GM20431 (cell line): ENCODE measurements around the gene NHEJ1.

Experiments used
- in situ Hi-C: fragments of 300-500 bp; cut with MseI, MboI; formaldehyde crosslinking; loops from one replicate; pipeline ENCODE4 v1.15.0; 2020; ENCODE audit warnings: low sequenced_read_pairs; ENCODE audit not compliant: unreplicated experiment

The NHEJ1 gene

DNA sequence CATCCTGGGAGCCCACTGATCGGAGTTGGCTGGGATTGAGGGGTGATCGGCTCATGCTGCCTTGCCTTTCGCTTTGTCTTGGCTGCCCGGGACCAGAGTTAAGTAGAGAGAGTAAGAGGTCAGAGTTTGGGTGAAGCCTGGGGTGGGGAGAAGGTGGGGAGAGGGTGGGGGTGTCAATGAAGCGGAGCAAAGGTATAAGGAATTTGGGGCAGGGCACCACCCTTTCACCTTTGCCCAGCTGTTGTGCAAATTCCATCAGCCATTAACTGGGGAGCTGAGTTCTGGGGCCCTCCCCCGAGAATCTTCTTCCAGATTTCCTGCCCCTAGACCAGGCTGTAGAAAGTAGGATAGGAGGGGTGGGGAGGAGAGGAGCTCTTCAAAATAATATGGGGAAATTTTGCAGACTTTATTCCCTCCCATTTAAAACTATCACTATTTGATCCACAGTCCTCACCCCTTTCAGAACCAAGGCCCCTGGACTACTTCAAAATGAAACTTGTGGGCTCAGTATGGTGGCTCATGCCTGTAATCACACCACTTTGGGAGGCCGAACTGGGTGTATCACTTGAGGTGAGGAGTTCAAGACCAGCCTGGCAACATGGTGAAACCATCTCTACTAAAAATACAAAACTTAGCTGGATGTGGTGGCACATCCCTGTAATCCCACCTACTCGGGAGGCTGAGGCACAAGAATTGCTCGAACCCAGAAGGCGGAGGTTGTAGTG is 9.5 kb upstream of the NHEJ1 start, which contains the start of gene SLC23A3:
Gene SLC23A3, minus strand, starts transcription at position 100 of the 725 bp plus-strand sequence. Its CDS starts 45 bp downstream, at position 55.
- in situ Hi-C loops = no loop called here

GRCh38 chr2:219168932-219169331 is 8.3 kb upstream of the NHEJ1 start:
- in situ Hi-C loops = no loop called here

DNA sequence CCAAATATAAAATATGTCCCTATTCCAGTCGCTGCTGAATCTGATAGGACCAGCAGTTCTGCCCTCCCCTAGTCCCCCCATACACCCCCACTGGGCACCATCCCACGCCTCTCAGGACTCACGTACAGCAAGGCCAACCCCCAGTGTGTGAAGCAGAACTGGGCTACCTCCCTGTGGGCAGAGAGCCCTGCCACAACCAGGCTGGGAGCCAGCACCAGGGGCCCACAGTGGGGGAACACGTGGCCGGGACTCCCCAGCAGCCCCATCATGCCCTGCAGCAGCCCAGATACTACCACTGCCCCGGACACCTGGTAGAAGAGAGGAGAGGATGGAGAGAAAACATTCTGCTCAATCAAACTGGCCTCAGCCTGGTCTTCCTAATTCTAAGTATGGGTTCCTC is 7.9 kb upstream of the NHEJ1 start:
- in situ Hi-C loops = no loop called here

GRCh38 chr2:219167997-219168396 is 7.4 kb upstream of the NHEJ1 start:
- in situ Hi-C loops = no loop called here

- in situ Hi-C loops = no loop called here
Observed at GRCh38 chr2:219165058-219165911, 4.7 kb upstream of the NHEJ1 start.

GRCh38 chr2:219163156-219163555 is 2.5 kb upstream of the NHEJ1 start:
- in situ Hi-C loops = no loop called here

GRCh38 chr2:219161097-219161496 is 482 bp upstream of the NHEJ1 start:
- in situ Hi-C loops = no loop called here

DNA sequence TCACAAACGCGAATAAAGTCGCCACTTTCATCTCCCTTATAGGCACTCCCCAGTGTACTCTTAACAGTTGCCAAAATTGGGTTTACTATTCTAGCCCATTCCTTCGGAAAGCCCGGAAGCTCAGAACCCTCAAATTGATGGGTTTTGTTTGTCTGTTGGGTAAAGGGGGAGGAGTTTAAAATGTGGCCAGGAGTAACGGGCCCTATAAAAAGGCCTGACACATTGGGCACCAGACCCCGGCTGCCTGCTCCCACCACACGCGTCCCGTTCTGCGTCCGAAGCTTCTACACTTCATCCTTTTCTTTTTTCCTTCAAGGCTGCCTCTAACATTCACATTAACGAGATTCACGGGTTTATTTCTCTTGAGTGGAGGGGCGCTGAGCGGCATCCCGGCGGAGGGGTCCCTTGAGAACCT is 837 bp downstream of the NHEJ1 start:
- in situ Hi-C loops = loop anchor here (10.0 kb wide), 1 partner anchor 145 kb away; the partner anchor contains the start of gene PTPRN

DNA sequence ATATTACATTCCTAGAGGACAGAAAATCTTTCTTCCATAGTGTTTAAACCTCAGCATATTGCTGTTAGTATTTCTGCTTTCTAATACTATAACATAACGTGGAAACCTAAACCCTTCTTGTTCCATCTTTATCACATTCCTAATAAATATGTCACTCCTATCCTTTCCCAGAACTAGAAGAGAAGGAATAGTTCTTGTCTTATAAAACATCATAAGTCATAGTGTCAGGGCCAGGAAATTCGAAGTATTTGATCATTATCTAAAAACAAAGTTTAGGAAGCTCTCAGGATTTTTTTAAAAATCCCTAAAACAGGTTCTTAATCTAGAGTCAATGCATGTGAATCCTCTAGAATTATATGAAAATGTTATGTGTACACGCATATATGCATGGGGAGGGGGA is 2.0 kb downstream of the NHEJ1 start:
- in situ Hi-C loops = loop anchor here (10.0 kb wide), 1 partner anchor 146 kb away; the partner anchor contains the start of gene PTPRN

DNA sequence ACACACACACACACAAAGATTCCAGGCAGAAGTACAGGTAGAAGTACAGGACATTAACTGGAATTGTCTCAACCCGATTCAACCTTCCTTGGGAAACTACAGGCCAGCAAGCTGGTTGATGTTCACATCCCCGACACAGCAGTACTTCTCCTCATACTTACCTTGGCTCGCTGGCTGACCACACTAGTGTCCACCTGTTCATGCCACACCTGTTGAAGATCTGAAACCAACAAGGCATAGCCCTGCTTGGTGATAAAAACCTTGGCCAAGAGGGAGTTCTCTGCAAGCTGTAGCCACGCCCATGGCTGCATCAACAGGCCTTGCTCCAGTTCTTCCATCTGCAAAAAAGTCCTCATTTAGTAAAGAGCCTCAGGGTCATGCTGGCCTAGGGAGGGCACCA is 2.6 kb downstream of the NHEJ1 start:
- in situ Hi-C loops = loop anchor here (10.0 kb wide), 1 partner anchor 147 kb away; the partner anchor contains the start of gene PTPRN

GRCh38 chr2:219157396-219157795 is 3.2 kb downstream of the NHEJ1 start:
- in situ Hi-C loops = loop anchor here (10.0 kb wide), 1 partner anchor 147 kb away; the partner anchor contains the start of gene PTPRN

- in situ Hi-C loops = loop anchor here (10.0 kb wide), 1 partner anchor 150 kb away; the partner anchor contains the start of gene PTPRN
Observed at GRCh38 chr2:219155054-219155644, 5.5 kb downstream of the NHEJ1 start.

- in situ Hi-C loops = loop anchor here (10.0 kb wide), 2 partner anchors 75 to 155 kb away; partner anchors contain the start of gene PTPRN
Observed at GRCh38 chr2:219149667-219150066, 10.9 kb downstream of the NHEJ1 start.

GRCh38 chr2:219142329-219142728 is 18.3 kb downstream of the NHEJ1 start:
- in situ Hi-C loops = loop anchor here (10.0 kb wide), 1 partner anchor 68 kb away; no protein-coding TSS in a partner anchor

- in situ Hi-C loops = loop anchor here (10.0 kb wide), 1 partner anchor 66 kb away; no protein-coding TSS in a partner anchor
Observed at GRCh38 chr2:219140722-219141121, 19.9 kb downstream of the NHEJ1 start.

DNA sequence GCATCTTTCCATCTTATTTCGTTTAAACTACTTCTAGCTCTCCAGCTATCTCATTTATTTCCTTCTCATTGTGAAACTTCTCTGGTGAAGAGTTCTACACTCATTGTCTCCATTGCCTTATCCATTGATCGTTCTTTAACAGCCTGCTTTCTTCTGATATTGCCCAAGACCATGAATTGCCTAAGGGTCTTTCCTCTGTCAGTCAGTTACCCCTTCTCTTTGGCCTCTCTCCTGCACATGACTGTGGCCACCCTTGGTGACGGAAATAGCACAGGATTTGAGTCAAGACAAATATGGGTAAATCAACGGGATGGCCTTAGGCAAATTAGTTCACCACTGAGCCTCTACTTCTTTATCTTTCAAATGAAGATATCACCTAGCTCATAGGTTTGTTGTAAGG is 26.6 kb downstream of the NHEJ1 start:
- in situ Hi-C loops = no loop called here

- in situ Hi-C loops = no loop called here
Observed at GRCh38 chr2:219131744-219132143, 28.9 kb downstream of the NHEJ1 start.

GRCh38 chr2:219131327-219131726 is 29.3 kb downstream of the NHEJ1 start:
- in situ Hi-C loops = no loop called here

GRCh38 chr2:219129589-219129988 is 31.0 kb downstream of the NHEJ1 start:
- in situ Hi-C loops = no loop called here

DNA sequence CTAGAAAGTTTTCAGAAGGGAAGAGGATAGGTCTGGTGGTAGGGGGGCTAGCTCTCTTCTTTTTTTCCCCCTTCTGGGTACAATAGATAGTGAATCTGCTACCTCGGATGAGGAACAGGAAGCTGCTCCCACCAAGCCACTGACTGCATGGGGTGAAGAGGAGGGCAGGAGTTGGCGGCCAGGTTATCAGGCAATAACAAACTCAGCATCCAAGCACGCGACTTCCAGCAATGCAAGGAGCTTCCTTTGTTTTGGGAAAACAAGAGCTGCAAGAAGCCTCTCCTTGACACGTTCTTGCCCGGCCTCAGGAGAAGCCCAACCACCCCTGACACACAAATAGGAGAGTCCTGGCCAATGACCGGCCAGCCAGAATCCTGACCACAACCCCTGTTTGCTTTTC is 32.2 kb downstream of the NHEJ1 start:
- in situ Hi-C loops = no loop called here
